ENCODE measurements around the gene NPR3.

DNA sequence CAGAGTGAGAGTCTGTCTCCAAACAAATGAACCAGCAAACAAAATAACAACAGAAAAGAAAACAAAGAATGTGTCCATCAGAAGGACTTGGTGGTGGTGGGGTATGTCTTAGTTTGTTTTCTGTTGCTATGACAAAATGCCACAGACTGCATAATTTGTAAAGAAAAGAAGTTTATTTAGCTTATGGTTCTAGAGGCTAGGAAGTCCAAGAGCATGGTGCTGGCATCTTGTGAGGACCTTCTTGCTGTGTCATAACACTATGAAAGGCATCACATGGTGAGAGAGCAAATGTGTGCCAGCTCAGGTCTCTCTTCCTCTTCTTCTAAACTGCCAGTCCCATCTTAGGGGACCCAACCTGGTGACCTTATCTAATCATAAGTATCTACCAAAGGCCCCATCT, 10.5 kb downstream of the NPR3 start:
- TF ChIP-seq TAF1 (IDR thresholded peaks at IDR 0.05; ENCODE audit: low read depth, low read length) (no peak), BRCA1 (IDR thresholded peaks at IDR 0.05; ENCODE audit: low read depth, low read length) (no peak), POLR2A (IDR thresholded peaks at IDR 0.05; ENCODE audit: control extremely low read depth in 1 of 2, low read depth in 2 of 2, low read length in 2 of 2) (no peak), YY1 (IDR thresholded peaks at IDR 0.05; ENCODE audit: low read depth, low read length) (no peak), HDAC6 (IDR thresholded peaks at IDR 0.05; ENCODE audit: low read depth, low read length) (no peak), MAFK (IDR thresholded peaks at IDR 0.05; ENCODE audit: low read depth, low read length) (no peak), NRF1 (IDR thresholded peaks at IDR 0.05; ENCODE audit: low read depth, low read length) (no peak), CEBPB (IDR thresholded peaks at IDR 0.05; ENCODE audit: low read depth, low read length) (no peak), TBP (IDR thresholded peaks at IDR 0.05; ENCODE audit: low read depth, low read length) (no peak), SP1 (IDR thresholded peaks at IDR 0.05; ENCODE audit: low read depth, low read length) (no peak)
- TF ChIP-seq, protein P1, sequence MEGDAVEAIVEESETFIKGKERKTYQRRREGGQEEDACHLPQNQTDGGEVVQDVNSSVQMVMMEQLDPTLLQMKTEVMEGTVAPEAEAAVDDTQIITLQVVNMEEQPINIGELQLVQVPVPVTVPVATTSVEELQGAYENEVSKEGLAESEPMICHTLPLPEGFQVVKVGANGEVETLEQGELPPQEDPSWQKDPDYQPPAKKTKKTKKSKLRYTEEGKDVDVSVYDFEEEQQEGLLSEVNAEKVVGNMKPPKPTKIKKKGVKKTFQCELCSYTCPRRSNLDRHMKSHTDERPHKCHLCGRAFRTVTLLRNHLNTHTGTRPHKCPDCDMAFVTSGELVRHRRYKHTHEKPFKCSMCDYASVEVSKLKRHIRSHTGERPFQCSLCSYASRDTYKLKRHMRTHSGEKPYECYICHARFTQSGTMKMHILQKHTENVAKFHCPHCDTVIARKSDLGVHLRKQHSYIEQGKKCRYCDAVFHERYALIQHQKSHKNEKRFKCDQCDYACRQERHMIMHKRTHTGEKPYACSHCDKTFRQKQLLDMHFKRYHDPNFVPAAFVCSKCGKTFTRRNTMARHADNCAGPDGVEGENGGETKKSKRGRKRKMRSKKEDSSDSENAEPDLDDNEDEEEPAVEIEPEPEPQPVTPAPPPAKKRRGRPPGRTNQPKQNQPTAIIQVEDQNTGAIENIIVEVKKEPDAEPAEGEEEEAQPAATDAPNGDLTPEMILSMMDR (IDR thresholded peaks at IDR 0.05; ENCODE audit: control extremely low read depth in 1 of 3, insufficient read depth in 1 of 3, low read depth in 1 of 3, low read length in 3 of 3), result no peak

All from H1 (cell line).